Hepatocyte (in vitro differentiated cells): ENCODE data around the gene ZNF415. TPM values are rescaled to one million over a fixed set of nuclear protein-coding genes. Genes with fewer than 3 reads are reported as not detected.
"Not testable (repeated sequence)": the region's sequence is repeated elsewhere in the genome, so short reads cannot be mapped to it uniquely, and the experiment has no call there.

Source experiments
- DNase-seq: peaks from one replicate; pipeline ENCODE4 v3.0.0-alpha.2; 2016; ENCODE audit warnings: low spot score
- H2AFZ ChIP-seq: fragments of 200-600 bp; sonication (generic); 2 replicates; pipeline ENCODE4 v1.6.0; 2016; ENCODE audit warnings: antibody characterized with exemption, mild to moderate bottlenecking
- H3K27ac ChIP-seq: fragments of 200-600 bp; sonication (generic); 2 replicates; pipeline ENCODE4 v1.5.1; 2016; ENCODE audit warnings: mild to moderate bottlenecking
- H3K27me3 ChIP-seq: fragments of 200-600 bp; sonication (generic); 2 replicates; pipeline ENCODE4 v1.6.1; 2016
- H3K36me3 ChIP-seq: fragments of 200-600 bp; sonication (generic); replicated peaks from 2 replicates; pipeline ENCODE4 v1.5.1; 2016; ENCODE audit warnings: low read depth; ENCODE audit not compliant: insufficient read depth
- H3K4me1 ChIP-seq: fragments of 200-600 bp; sonication (generic); 2 replicates; pipeline ENCODE4 v1.5.1; 2016; ENCODE audit warnings: mild to moderate bottlenecking, moderate library complexity; ENCODE audit not compliant: insufficient read depth
- H3K4me2 ChIP-seq: fragments of 200-600 bp; sonication (generic); 2 replicates; pipeline ENCODE4 v1.6.0; 2016
- H3K4me3 ChIP-seq: fragments of 200-600 bp; sonication (generic); 2 replicates; pipeline ENCODE4 v1.5.1; 2016; ENCODE audit warnings: mild to moderate bottlenecking
- H3K79me2 ChIP-seq: fragments of 200-600 bp; sonication (generic); 2 replicates; pipeline ENCODE4 v1.6.0; 2017; ENCODE audit warnings: mild to moderate bottlenecking
- H3K9me2 ChIP-seq: fragments of 200-600 bp; sonication (generic); replicated peaks from 2 replicates; pipeline ENCODE4 v1.6.0; 2017; ENCODE audit warnings: mild to moderate bottlenecking; ENCODE audit not compliant: insufficient read depth
- H3K9me3 ChIP-seq: fragments of 200-600 bp; sonication (generic); 2 replicates; pipeline ENCODE4 v1.5.1; 2016; ENCODE audit warnings: low read depth, mild to moderate bottlenecking
- H4K20me1 ChIP-seq: fragments of 200-600 bp; sonication (generic); 2 replicates; pipeline ENCODE4 v1.6.0; 2016; ENCODE audit warnings: mild to moderate bottlenecking; ENCODE audit not compliant: insufficient read depth, poor library complexity, severe bottlenecking
- EZH2 ChIP-seq: fragments of 200-600 bp; sonication (generic); IDR thresholded peaks from 2 replicates; pipeline ENCODE4 v1.6.1; 2016; ENCODE audit warnings: antibody characterized with exemption, mild to moderate bottlenecking, borderline replicate concordance
- EZH2phosphoT487 ChIP-seq: fragments of 200-600 bp; sonication (generic); IDR thresholded peaks from one replicate; pipeline ENCODE4 v1.6.1; 2018; ENCODE audit warnings: antibody characterized with exemption, mild to moderate bottlenecking, low read depth, moderate library complexity; ENCODE audit not compliant: unreplicated experiment, severe bottlenecking
- WGBS: methylation state at CpG from one replicate; pipeline ENCODE4 v1.1.6; 2016; ENCODE audit warnings: low lambda C conversion rate; ENCODE audit errors: missing lambda C conversion rate; 5-methylcytosine and 5-hydroxymethylcytosine counted together
- polyA plus RNA-seq: library from polyadenylated mRNA; unstranded; fragments of >200 nt; fragmentation: Nextera tagmentation; extraction: Ambion mirVana; gene quantifications from 2 replicates; pipeline ENCODE4 v1.2.1, GENCODE V29; 2016
- total RNA-seq: library from RNA; depleted of rRNA; stranded (reverse); fragments of >200 nt; gene quantifications from 2 replicates; pipeline ENCODE4 v1.2.3, GENCODE V29; 2014
- TF ChIP-seq, protein P1 (sequence below): fragments of 200-600 bp; sonication (generic); IDR thresholded peaks from 2 replicates; pipeline ENCODE4 v1.5.1; 2016; ENCODE audit warnings: antibody characterized with exemption, mild to moderate bottlenecking; ENCODE audit not compliant: poor library complexity

The ZNF415 gene
- total and polyA plus RNA-seq, 2 experiments from 2014 or later, result 15.2 to 24.1 TPM

DNA sequence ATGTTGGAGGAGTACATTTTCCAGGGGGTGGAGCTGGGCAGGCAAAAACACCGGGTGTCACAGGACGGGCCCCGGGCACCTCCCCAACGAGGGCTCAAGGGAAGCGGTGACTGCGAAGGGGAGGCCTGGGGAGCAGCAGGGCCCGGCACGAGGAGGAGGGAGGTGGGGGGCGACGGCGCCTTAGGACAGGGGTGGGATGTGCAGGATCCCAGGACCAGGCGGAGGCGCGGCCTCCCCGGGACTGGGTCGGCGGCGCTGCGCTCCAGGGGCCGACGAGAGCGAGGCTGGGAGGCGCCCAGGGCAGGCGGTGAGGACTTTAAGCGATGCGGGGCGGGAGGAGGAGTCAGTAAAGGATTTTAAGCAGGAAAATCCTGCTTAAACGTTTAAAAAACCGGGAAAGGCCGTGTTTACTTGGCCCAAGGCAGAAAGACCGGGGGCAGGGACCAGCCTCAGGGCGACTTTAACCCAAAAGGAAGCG lies 29.9 kb downstream of the ZNF415 start:
- Histone ChIP-seq H2AFZ (peak overlapping the region; percentile 75), H3K4me2 (peak overlapping the region; percentile 87), H3K27ac (peak overlapping the region; percentile 99), H3K9me2 (no peaks in the 10 kb centered on the region), H3K79me2 (peaks cover 51% of the 10 kb centered on the region), H3K36me3 (no peaks in the 10 kb centered on the region), H3K9me3 (no peaks in the 10 kb centered on the region), H3K27me3 (no peaks in the 10 kb centered on the region), H3K4me3 (peak overlapping the region; percentile 85), H3K4me1 (peaks cover 20% of the 10 kb centered on the region), H4K20me1 (no peaks in the 10 kb centered on the region)
- TF ChIP-seq EZH2 (no peak), EZH2phosphoT487 (no peak)
- TF ChIP-seq, protein P1, sequence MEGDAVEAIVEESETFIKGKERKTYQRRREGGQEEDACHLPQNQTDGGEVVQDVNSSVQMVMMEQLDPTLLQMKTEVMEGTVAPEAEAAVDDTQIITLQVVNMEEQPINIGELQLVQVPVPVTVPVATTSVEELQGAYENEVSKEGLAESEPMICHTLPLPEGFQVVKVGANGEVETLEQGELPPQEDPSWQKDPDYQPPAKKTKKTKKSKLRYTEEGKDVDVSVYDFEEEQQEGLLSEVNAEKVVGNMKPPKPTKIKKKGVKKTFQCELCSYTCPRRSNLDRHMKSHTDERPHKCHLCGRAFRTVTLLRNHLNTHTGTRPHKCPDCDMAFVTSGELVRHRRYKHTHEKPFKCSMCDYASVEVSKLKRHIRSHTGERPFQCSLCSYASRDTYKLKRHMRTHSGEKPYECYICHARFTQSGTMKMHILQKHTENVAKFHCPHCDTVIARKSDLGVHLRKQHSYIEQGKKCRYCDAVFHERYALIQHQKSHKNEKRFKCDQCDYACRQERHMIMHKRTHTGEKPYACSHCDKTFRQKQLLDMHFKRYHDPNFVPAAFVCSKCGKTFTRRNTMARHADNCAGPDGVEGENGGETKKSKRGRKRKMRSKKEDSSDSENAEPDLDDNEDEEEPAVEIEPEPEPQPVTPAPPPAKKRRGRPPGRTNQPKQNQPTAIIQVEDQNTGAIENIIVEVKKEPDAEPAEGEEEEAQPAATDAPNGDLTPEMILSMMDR, result no peak
- DNase-seq, result peak; percentile 65
- WGBS, result 1% methylated on average over 27 of the region's 33 CpGs

DNA sequence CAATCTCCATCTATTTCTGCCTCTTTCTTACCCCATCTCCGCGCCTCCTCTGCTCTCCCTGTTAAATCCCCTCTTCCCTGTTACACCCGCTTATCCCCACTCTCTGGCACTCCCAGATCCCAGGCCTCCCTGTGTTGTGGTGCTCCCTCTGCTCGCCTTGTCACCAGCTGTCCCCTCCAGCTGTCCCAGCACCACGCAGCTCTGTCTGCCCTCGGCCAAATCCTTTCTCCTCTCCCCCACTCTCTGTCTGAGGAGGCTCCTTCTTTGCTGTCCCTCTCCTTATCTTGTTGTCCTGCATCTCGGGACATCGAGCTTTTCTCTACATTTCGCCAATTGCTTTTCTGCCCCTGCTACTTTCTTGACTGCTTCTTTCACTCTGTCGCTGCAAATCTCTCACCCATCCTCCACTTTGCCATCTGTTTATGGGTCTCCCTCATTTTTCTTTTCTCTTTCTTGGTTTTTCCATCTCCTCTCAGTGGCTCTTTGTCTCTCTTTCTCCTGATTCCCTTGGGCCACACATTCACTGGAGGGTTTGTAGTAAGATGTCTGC lies 30.4 kb downstream of the ZNF415 start:
- H3K27me3 ChIP-seq, result no peaks in the 10 kb centered on the region
- no peaks in the 10 kb centered on the region for H3K9me2 ChIP-seq
- no peaks in the 10 kb centered on the region for H4K20me1 ChIP-seq
- H3K4me1 ChIP-seq, result peaks cover 26% of the 10 kb centered on the region
- H2AFZ ChIP-seq, result peak overlapping the region; percentile 75
- peak overlapping the region; percentile 87 for H3K4me2 ChIP-seq
- DNase-seq, result peak; percentile 20
- H3K27ac ChIP-seq, result peak overlapping the region; percentile 99
- TF ChIP-seq, protein P1, result no peak
- TF ChIP-seq EZH2phosphoT487 (no peak), EZH2 (no peak)
- H3K36me3 ChIP-seq, result no peaks in the 10 kb centered on the region
- 39% methylated on average over 10 of the region's 10 CpGs for WGBS
- H3K79me2 ChIP-seq, result peaks cover 53% of the 10 kb centered on the region
- no peaks in the 10 kb centered on the region for H3K9me3 ChIP-seq
- H3K4me3 ChIP-seq, result peak overlapping the region; percentile 85

DNA sequence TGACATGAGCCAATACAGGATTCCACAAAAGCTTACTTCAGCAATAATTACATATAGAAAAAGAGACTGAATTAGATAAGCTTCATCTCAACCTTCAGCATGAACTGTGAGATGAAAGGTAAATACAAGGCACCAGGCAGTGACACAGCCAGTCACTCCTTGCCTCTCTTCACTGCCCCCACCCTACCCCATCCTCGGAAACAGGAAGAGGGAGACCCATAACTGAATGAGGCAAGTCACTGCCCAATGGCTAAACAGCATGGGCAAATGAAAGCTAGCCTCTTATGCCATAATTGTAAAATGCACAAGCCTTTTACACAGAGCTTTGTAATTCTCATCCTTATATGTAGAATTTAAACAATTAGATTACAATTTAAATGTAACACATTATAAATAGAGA lies 31.2 kb downstream of the ZNF415 start:
- no peaks in the 10 kb centered on the region for H4K20me1 ChIP-seq
- no peaks in the 10 kb centered on the region for H3K9me2 ChIP-seq
- TF ChIP-seq EZH2phosphoT487, result no peak
- TF ChIP-seq, protein P1, result no peak
- TF ChIP-seq EZH2, result no peak
- 33% methylated on average over 1 of the region's 1 CpG for WGBS
- DNase-seq, result peak; percentile 64
- H3K4me1 ChIP-seq, result peaks cover 27% of the 10 kb centered on the region
- H3K4me3 ChIP-seq, result no peak overlapping the region
- H3K36me3 ChIP-seq, result no peaks in the 10 kb centered on the region
- H3K79me2 ChIP-seq, result peaks cover 53% of the 10 kb centered on the region
- H3K27me3 ChIP-seq, result no peaks in the 10 kb centered on the region
- H3K4me2 ChIP-seq, result peak overlapping the region; percentile 87
- no peak overlapping the region for H2AFZ ChIP-seq
- H3K27ac ChIP-seq, result peak overlapping the region; percentile 99
- no peaks in the 10 kb centered on the region for H3K9me3 ChIP-seq

DNA sequence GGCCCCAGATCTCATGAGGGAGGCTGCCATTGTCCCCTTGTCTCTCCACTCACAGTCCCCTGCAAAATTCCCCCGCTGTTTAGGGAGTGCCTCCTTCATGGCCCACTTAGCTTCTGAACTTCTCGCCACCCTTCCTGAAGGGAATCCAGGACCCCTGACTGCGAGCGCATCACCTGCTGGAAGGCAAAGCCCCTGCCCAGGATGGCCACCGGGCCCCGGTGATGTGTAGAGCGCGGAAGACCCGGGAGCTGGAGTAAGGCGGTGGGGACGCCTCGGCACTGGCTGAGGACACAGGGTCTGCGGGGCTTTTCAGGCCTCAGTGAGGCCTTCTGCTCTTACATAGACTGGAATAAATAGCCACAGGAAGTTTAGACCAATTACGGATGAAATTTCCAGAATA lies 34.1 kb downstream of the ZNF415 start:
- 95% methylated on average over 14 of the region's 14 CpGs for WGBS
- not testable (repeated sequence) for H3K36me3 ChIP-seq, H3K27me3 ChIP-seq, H3K9me3 ChIP-seq, DNase-seq, H3K4me2 ChIP-seq, H4K20me1 ChIP-seq, H3K4me3 ChIP-seq, H2AFZ ChIP-seq, H3K9me2 ChIP-seq
- peaks cover 38% of the 10 kb centered on the region for H3K4me1 ChIP-seq
- H3K27ac ChIP-seq, result peak overlapping the region; percentile 87
- H3K79me2 ChIP-seq, result peaks cover 77% of the 10 kb centered on the region

DNA sequence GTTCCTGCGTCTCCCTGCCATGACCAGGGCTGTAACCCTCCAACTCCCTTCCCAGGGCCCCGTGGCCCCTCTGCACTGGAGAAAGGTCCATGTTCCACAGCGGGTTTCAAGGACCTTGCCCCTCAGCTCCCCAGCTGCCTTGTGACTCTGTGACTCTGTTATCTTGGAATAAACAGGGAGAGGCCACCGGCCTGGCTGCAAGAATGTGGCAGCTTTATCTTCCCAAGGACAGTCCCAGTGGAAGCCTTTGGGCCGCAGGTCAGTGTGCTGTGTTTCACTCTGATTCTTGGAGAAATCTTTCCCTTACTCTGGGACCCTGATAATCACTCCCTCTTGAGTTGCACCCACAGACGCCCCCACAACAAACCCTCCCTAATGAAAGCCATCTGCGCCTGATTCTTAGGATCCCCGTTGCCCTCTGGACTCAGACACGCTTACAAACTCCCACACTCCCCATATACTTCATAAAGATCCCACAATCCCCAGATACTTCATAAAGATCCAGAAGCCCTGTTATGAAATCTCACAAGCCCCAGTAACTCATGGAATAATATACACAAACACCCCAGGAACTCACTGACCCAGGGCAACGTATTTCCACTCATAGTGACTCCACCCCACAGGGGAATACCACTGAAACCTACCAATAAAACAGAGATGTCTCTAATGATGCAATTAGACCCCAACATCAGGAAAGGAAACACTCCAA lies 35.6 kb downstream of the ZNF415 start:
- H3K27me3 ChIP-seq, H3K9me3 ChIP-seq, H4K20me1 ChIP-seq, H2AFZ ChIP-seq, H3K9me2 ChIP-seq, H3K36me3 ChIP-seq, H3K4me3 ChIP-seq, DNase-seq: not testable (repeated sequence)
- peaks cover 34% of the 10 kb centered on the region for H3K4me1 ChIP-seq
- WGBS, result 68% methylated on average over 5 of the region's 10 CpGs
- peaks cover 80% of the 10 kb centered on the region for H3K79me2 ChIP-seq
- H3K4me2 ChIP-seq, result peak overlapping the region; percentile 49
- H3K27ac ChIP-seq, result peak overlapping the region; percentile 87

DNA sequence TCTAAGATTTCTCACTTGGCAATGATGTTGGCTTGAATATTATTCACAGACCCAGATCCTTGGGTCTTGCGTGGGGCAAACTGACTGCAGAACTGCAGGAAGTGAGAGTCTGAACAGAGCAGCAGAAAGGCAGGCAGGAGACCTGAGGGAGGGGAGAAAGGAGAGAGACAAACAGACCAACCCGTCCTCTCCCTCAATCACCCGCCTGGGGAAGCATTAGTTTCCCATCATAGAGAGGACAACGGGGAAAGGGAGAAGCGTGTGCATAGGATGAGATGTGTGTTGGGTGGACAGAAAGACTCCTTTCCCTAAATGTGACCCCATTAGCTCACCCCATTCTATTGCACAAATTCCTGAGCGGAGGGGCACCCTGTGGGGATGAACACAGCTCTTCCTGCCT lies 36.1 kb downstream of the ZNF415 start:
- not testable (repeated sequence) for H3K9me3 ChIP-seq, H3K36me3 ChIP-seq, H4K20me1 ChIP-seq, DNase-seq, H3K9me2 ChIP-seq, H3K4me2 ChIP-seq, H3K4me3 ChIP-seq, H2AFZ ChIP-seq, H3K27me3 ChIP-seq
- Histone ChIP-seq H3K79me2 (peaks cover 80% of the 10 kb centered on the region), H3K27ac (peak overlapping the region; percentile 84), H3K4me1 (peaks cover 29% of the 10 kb centered on the region)
- 83% methylated on average over 5 of the region's 6 CpGs for WGBS
